ENCODE data around the gene FAM180B. TPM values are rescaled to one million over a fixed set of nuclear protein-coding genes. Genes with fewer than 3 reads are reported as not detected.

FAM180B gene
- total RNA-seq, 2 experiments from 2014 or later = 0.15 TPM; not detected in 1

GRCh38 chr11:47589584-47589976 is 3.1 kb downstream of the FAM180B start:
- no peaks in the 10 kb centered on the region for H3K9me3 Mint-ChIP-seq
- H3K4me3 Mint-ChIP-seq = no peak overlapping the region
- DNase-seq = no peak
- H3K4me1 Mint-ChIP-seq = peaks cover 13% of the 10 kb centered on the region
- CTCF ChIA-PET = no interaction called here
- H3K36me3 Mint-ChIP-seq (ENCODE audit: low read depth) = no peaks in the 10 kb centered on the region
- POLR2A ChIA-PET = no interaction called here
- peaks cover 21% of the 10 kb centered on the region for H3K27me3 Mint-ChIP-seq
- no peak overlapping the region for H3K27ac Mint-ChIP-seq

DNA sequence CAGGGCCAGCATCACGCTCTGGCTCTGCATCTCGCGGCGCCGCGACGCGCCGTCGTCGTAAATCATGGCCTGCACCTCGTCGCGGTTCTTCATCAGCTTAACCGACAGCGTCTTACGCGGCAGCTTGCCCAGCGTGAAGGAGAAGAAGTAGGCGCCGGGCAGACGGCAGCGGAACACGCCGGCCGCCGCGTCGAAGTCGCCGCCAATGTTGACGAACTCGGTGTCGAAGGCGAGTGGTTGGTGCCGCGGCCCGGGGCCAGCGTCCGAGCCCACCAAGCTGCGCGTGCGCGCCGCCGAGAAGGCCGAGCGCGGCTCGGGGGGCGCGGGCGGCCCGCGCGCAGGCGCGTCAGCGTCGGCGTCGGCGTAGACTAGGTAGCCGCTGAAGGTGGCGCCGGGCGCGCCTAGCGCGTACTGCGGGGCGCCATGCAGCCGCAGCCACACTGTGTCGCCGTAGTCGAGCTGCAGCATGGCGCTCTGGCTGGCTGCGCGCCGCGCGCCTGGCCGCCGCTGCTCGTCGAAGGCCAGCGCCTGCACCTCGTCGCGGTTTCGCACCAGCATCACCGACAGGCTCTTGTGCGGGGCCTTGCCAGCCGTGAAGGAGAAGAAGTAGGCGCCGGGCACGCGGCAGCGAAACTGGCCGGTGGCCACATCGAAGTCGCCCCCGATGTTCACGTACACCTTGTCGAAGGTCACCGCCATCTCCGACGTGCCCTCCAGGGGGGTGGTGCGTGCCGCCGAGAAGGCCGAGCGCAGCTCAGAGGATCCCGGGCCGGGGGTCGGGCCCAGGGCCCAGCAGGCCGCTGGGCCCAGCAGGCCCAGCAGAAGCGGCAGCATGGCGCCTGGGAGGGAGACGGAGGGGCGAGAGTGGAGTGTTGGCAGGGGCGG is 3.7 kb downstream of the FAM180B start:
- ChIA-PET CTCF (no interaction called here), POLR2A (no interaction called here)
- Mint-ChIP-seq H3K9me3 (no peaks in the 10 kb centered on the region), H3K27me3 (peaks cover 28% of the 10 kb centered on the region), H3K27ac (no peak overlapping the region), H3K4me1 (peaks cover 13% of the 10 kb centered on the region), H3K36me3 (ENCODE audit: low read depth) (no peaks in the 10 kb centered on the region), H3K4me3 (no peak overlapping the region)
- DNase-seq = no peak

- Mint-ChIP-seq H3K9me3 (no peaks in the 10 kb centered on the region), H3K4me3 (no peak overlapping the region), H3K27ac (no peak overlapping the region), H3K36me3 (ENCODE audit: low read depth) (no peaks in the 10 kb centered on the region), H3K4me1 (peaks cover 13% of the 10 kb centered on the region), H3K27me3 (peaks cover 35% of the 10 kb centered on the region)
- ChIA-PET POLR2A (interaction anchor here (1.0 to 2.9 kb wide), 2 partner anchors 8 to 12 kb away, joined by 3 to 13 read pairs; partner anchors contain the start of genes KBTBD4 and NDUFS3), CTCF (no interaction called here)
- no peak for DNase-seq
Observed at GRCh38 chr11:47591764-47592163, 5.3 kb downstream of the FAM180B start.

DNA sequence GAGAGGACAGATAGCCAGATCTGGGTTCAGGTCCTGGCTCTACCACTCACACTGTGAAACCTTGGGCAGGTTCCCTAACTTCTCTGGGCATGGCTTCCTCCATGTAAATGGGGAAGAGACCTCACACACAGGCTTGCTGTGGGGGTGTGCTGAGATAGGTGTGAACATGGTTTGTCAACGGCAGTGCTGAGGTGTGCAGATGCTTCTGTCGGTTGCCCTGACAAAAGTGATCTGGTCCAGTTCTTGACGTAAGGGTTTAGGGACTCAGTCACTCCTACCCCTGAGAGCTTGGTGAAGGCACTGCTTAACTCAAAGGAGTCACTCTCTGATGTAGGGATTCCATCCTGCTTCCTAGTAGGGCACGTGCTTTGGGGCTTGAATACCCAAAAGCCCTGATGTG is 5.8 kb downstream of the FAM180B start:
- Mint-ChIP-seq H3K4me1 (peaks cover 13% of the 10 kb centered on the region), H3K27me3 (peaks cover 35% of the 10 kb centered on the region), H3K36me3 (ENCODE audit: low read depth) (no peaks in the 10 kb centered on the region), H3K9me3 (no peaks in the 10 kb centered on the region), H3K4me3 (no peak overlapping the region), H3K27ac (no peak overlapping the region)
- CTCF ChIA-PET = no interaction called here
- DNase-seq = no peak
- POLR2A ChIA-PET = interaction anchor here (0.9 to 2.9 kb wide), 4 partner anchors 8 to 49 kb away, joined by 3 to 13 read pairs (median 4); partner anchors contain the start of genes KBTBD4 and NDUFS3

- Mint-ChIP-seq H3K27ac (no peak overlapping the region), H3K9me3 (no peaks in the 10 kb centered on the region), H3K36me3 (ENCODE audit: low read depth) (no peaks in the 10 kb centered on the region), H3K4me1 (peaks cover 13% of the 10 kb centered on the region), H3K27me3 (peaks cover 35% of the 10 kb centered on the region), H3K4me3 (no peak overlapping the region)
- ChIA-PET POLR2A (interaction anchor here (0.9 to 2.9 kb wide), 3 partner anchors 14 to 49 kb away, joined by 3 to 13 read pairs (median 4); partner anchors contain the start of genes KBTBD4 and NDUFS3), CTCF (no interaction called here)
- no peak for DNase-seq
Observed at GRCh38 chr11:47592970-47593369, 6.5 kb downstream of the FAM180B start.

- Mint-ChIP-seq H3K4me3 (no peak overlapping the region), H3K4me1 (peaks cover 13% of the 10 kb centered on the region), H3K36me3 (ENCODE audit: low read depth) (no peaks in the 10 kb centered on the region), H3K9me3 (no peaks in the 10 kb centered on the region), H3K27ac (no peak overlapping the region), H3K27me3 (peaks cover 35% of the 10 kb centered on the region)
- POLR2A ChIA-PET = interaction anchor here (2.9 kb wide), 1 partner anchor 14 kb away, joined by 13 read pairs; the partner anchor contains the start of genes KBTBD4 and NDUFS3
- CTCF ChIA-PET = no interaction called here
- DNase-seq = no peak
Observed at GRCh38 chr11:47593492-47593933, 7.0 kb downstream of the FAM180B start.

- CTCF ChIA-PET = no interaction called here
Observed at GRCh38 chr11:47593934-47594855, 7.7 kb downstream of the FAM180B start, which contains the start of gene C1QTNF4. TSS of gene C1QTNF4 (minus strand) at chr11:47594411. CDS start at chr11:47590810, 3,601 bp downstream.

DNA sequence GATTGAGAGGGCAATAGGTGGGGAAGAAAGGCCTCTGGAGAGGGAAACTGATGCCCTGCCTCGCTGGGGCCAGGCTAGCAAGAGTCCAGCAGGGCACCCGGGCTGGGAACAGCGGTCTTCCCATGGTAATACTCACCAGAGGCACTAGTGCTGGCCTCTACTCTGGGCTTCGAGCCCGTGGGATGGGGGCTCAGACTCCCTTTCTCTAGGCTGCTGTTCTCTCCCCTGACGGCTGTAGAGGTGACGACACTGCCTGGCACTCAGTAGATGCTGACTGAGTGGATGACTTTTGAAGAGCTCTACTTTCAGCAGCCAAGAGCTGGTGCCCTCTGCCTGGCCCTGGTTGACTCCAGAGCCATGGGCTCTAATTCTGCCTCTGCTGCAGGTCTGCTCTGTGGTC is 8.6 kb downstream of the FAM180B start:
- H3K27me3 Mint-ChIP-seq = peaks cover 35% of the 10 kb centered on the region
- no peaks in the 10 kb centered on the region for H3K9me3 Mint-ChIP-seq
- no peak overlapping the region for H3K4me3 Mint-ChIP-seq
- no peaks in the 10 kb centered on the region for H3K36me3 Mint-ChIP-seq (ENCODE audit: low read depth)
- no peak for DNase-seq
- H3K4me1 Mint-ChIP-seq = peaks cover 13% of the 10 kb centered on the region
- CTCF ChIA-PET = no interaction called here
- H3K27ac Mint-ChIP-seq = no peak overlapping the region
- POLR2A ChIA-PET = interaction anchor here (1.5 to 1.9 kb wide), 3 partner anchors 14 to 28 kb away, joined by 3 to 6 read pairs (median 4); no protein-coding TSS in a partner anchor

More at GRCh38 chr11:47593934-47594855, 7.7 kb downstream of the FAM180B start, which contains the start of gene C1QTNF4:
- POLR2A ChIA-PET = interaction anchor here (1.5 to 2.9 kb wide), 4 partner anchors 13 to 27 kb away, joined by 3 to 13 read pairs (median 5); partner anchors contain the start of genes KBTBD4 and NDUFS3
- Mint-ChIP-seq H3K9me3 (no peaks in the 10 kb centered on the region), H3K4me3 (no peak within 1 kb of the TSS), H3K4me1 (peaks cover 13% of the 10 kb centered on the region), H3K36me3 (ENCODE audit: low read depth) (no peaks in the 10 kb centered on the region), H3K27me3 (peaks cover 35% of the 10 kb centered on the region), H3K27ac (no peak within 1 kb of the TSS)
- DNase-seq = no peak

GRCh38 chr11:47595967-47596366 is 9.5 kb downstream of the FAM180B start:
- no peaks in the 10 kb centered on the region for H3K36me3 Mint-ChIP-seq (ENCODE audit: low read depth)
- H3K27ac Mint-ChIP-seq = no peak overlapping the region
- H3K9me3 Mint-ChIP-seq = no peaks in the 10 kb centered on the region
- no peak overlapping the region for H3K4me3 Mint-ChIP-seq
- H3K4me1 Mint-ChIP-seq = peaks cover 12% of the 10 kb centered on the region
- POLR2A ChIA-PET = interaction anchor here (1.5 to 1.9 kb wide), 3 partner anchors 15 to 29 kb away, joined by 3 to 6 read pairs (median 4); no protein-coding TSS in a partner anchor
- peaks cover 35% of the 10 kb centered on the region for H3K27me3 Mint-ChIP-seq
- no peak for DNase-seq
- CTCF ChIA-PET = no interaction called here

GRCh38 chr11:47599902-47600301 is 13.4 kb downstream of the FAM180B start:
- Mint-ChIP-seq H3K4me3 (no peak overlapping the region), H3K27me3 (peaks cover 10% of the 10 kb centered on the region), H3K9me3 (no peaks in the 10 kb centered on the region), H3K36me3 (ENCODE audit: low read depth) (no peaks in the 10 kb centered on the region), H3K27ac (no peak overlapping the region), H3K4me1 (no peaks in the 10 kb centered on the region)
- ChIA-PET CTCF (no interaction called here), POLR2A (interaction anchor here (1.2 to 1.3 kb wide), 2 partner anchors 14 to 35 kb away, joined by 3 to 5 read pairs; partner anchors contain the start of gene PTPMT1)
- no peak for DNase-seq

GRCh38 chr11:47603295-47603694 is 16.8 kb downstream of the FAM180B start:
- ChIA-PET POLR2A (no interaction called here), CTCF (no interaction called here)
- peaks cover 3% of the 10 kb centered on the region for H3K4me1 Mint-ChIP-seq
- peaks cover 6% of the 10 kb centered on the region for H3K27me3 Mint-ChIP-seq
- H3K27ac Mint-ChIP-seq = no peak overlapping the region
- no peak overlapping the region for H3K4me3 Mint-ChIP-seq
- no peaks in the 10 kb centered on the region for H3K36me3 Mint-ChIP-seq (ENCODE audit: low read depth)
- DNase-seq = no peak
- H3K9me3 Mint-ChIP-seq = no peaks in the 10 kb centered on the region

- H3K9me3 Mint-ChIP-seq = no peaks in the 10 kb centered on the region
Observed at GRCh38 chr11:47605921-47606320, 19.4 kb downstream of the FAM180B start.

More at GRCh38 chr11:47605921-47606320, 19.4 kb downstream of the FAM180B start:
- ChIA-PET POLR2A (no interaction called here), CTCF (interaction anchor here (1.2 kb wide), 1 partner anchor 11 kb away, joined by 3 read pairs; no protein-coding TSS in a partner anchor)
- Mint-ChIP-seq H3K36me3 (ENCODE audit: low read depth) (no peaks in the 10 kb centered on the region), H3K27me3 (peaks cover 6% of the 10 kb centered on the region), H3K4me1 (peaks cover 8% of the 10 kb centered on the region), H3K27ac (no peak overlapping the region), H3K4me3 (no peak overlapping the region)
- DNase-seq = no peak
